Left renal pelvis (tissue), 4 donors: ENCODE data around the gene ANKRD49. TPM values are rescaled to one million over a fixed set of nuclear protein-coding genes. Genes with fewer than 3 reads are reported as not detected.
A peak's percentile ranks its signal among the peaks of the same experiment; 100 is the strongest.
"Not testable (repeated sequence)": the region's sequence is repeated elsewhere in the genome, so short reads cannot be mapped to it uniquely, and the experiment has no call there.

Experiments used
- DNase-seq, 4 donors: peaks; one replicate each; pipeline ENCODE4 v3.0.0-alpha.2; 2013; ENCODE audit warnings: low read depth in 4 of 4, low spot score in 3 of 4
- polyA plus RNA-seq, 4 donors: library from polyadenylated mRNA; unstranded; fragments of 120-200 nt; gene quantifications; one replicate each; pipeline ENCODE4 v1.2.1, GENCODE V29; 2013; ENCODE audit not compliant: insufficient read length in 4 of 4

The ANKRD49 gene
- polyA plus RNA-seq, 4 donors: 16.2 to 33.7 (median 24.9) TPM

GRCh38 chr11:94504689-94505293, 11.0 kb downstream of the ANKRD49 start:
- DNase-seq: no peak

DNA sequence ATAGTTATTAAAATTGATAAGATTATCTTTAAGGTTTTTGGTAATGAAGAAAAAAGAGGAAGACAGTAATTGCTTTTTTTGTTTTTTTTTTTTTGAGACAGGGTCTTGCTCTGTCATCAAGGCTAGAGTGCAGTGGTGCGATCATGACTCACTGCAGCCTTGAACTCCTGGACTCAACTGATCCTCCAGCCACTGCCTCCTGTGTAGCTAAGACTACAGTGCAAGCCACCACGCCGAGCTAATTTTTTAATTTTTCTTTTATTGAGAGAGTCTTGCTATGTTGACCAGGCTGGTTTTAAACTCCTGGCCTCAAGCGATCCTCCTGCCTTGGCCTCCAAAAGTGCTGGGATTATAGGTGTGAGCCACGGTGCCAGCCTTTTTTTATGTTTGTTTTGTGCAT, 12.7 kb downstream of the ANKRD49 start:
- not testable (repeated sequence) for DNase-seq

GRCh38 chr11:94507485-94507884, 13.7 kb downstream of the ANKRD49 start:
- DNase-seq: no peak

- peak in 1 of 4 donors; percentile 41 for DNase-seq
Observed at GRCh38 chr11:94511932-94512781, 18.4 kb downstream of the ANKRD49 start, which contains the start of gene C11orf97. Gene C11orf97, plus strand, starts transcription at chr11:94512461. Its CDS starts 68 bp downstream, at chr11:94512529.

- DNase-seq: no peak
Observed at GRCh38 chr11:94513091-94513490, 19.3 kb downstream of the ANKRD49 start.

- DNase-seq: no peak
Observed at GRCh38 chr11:94515398-94515797, 21.6 kb downstream of the ANKRD49 start.

DNA sequence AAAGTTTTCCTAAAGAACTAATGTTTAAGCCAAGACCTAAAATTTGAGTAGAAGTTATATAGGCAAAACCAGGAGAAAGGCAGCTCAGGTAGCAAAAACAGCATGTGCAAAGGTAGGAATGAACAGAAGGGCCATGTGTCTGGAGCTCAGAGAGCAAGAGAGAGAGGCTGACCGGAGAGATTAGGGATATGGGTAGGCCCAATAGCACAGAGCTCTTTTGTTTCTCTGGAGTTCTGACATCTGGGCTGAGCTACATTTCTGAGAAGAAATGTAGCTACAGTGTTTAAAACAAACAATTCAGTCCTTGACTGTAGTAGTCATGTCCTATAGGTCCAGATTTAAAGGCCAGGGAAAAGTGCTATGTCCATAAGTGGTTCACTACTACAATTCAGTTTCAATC, 22.9 kb downstream of the ANKRD49 start:
- DNase-seq: no peak

- no peak for DNase-seq
Observed at GRCh38 chr11:94518300-94518699, 24.5 kb downstream of the ANKRD49 start.

DNA sequence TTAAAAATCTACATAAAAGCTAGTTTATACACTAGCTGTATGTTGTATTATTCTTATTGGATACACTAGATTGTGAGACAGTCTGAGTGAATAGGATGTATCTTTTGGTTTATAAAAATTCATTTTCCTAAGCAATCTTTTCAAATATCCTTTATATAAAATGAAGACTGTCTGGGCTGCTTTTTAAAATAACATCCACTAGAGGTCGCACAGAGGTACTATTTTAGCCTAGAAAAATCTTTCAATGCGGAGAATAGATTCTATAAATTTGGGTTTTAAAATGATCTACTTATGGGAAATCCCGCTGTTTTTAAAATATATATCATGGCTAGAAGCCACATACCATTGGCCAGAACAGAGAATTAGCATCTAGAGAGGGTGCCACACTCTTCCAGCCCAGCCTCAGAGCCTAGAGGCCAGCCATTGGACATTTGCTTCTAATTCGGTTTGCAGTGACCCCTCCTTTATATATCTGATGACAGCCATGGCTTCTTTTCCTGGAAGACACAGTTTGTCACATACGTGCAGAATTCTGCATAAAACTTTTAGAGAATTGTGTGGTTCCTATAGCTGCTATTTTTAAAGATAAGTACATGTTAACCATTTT, 25.8 kb downstream of the ANKRD49 start:
- no peak for DNase-seq

GRCh38 chr11:94521684-94522083, 27.9 kb downstream of the ANKRD49 start:
- no peak for DNase-seq

DNA sequence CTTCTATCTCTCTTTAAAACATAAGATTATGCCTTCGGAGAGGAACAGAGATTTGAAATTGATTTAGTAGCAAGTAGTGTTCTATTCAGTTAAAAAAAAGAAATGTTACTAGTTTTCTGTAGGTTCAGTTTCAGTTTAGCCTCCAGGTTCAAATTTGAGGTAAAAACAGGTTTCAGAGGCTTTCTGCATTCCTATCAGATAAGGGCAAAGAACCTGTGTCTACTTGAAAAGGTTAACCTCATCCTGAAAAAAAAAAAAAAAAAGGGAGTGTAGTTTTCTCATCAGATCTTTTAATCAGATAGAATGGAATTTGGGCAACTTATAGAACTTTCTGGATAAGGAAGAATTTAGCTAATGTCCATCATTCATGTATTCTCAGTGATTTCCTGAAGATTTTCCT, 30.6 kb downstream of the ANKRD49 start:
- no peak for DNase-seq

DNA sequence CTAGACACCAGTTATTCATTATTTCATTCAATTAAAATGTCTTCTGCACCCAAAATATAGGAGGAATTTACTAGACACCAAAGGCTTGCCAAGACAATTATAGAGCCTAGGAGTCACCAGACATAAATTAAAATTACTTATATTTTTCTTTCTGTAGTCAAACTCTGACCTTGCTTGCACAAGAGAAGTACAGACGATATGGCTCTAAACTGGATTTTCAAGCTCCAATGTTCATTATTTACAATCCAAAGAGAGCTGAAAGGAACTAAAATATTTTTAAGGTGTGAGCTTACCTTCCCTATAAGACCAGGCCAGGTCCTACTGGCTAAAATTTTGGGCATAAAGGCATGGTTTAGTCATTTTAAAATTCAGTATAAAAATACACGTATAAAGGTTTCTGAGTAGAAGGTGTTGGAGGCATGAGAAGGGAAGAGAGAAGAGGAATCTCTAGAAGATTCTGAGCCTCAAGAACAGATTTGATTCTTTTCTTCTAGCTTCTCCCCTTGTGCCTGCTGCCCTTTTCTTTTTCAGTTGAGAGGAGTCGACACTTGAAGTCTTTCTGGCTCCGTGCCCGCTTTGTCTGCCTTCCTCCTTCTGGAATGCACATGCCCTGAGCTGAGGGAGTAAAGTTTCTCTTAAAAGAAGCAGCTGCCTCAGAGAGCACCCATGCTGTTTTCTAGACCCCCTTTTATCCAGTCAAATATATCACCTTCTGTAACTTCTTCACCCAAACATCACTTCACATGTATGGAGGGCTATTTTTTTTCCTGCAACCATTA, 32.0 kb downstream of the ANKRD49 start:
- DNase-seq: peak in 3 of 4 donors; percentile 52 to 65 (median 59)

DNA sequence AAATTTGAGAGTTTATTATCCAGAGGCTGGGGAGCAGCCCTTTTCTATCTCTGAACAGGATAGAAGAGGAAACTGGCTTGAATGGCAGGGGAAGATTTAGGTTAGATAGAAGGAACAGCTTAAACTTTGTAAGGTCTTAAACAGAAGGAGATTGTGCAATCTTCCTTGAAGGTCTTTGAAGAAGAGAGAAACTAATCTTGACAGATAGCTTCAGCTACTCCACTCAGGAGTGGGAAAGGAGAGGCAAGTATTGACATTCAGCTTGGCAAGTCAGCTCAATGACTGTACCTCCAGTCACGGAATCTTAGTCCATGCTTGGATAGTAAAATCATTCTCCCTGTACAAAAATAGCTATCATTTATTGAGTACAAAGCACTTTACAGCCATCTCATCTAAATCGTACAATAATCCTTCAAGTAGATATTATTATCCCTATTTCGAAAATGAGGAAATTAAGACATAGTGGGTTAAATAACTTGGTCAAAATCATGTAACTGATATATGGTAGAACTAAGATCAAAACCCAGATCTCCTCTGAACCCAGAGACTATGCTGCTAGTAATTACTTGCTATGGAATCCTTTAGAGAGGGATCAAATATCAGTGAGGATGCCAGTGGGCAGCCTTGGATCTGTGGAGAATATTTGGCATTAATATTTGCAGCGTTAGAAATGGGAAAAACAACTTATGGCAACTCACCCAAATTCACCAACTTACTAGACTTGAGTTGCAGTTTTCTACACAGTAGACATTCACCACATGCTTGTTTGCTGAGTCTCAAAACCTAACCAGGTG, 33.1 kb downstream of the ANKRD49 start:
- DNase-seq: no peak

DNA sequence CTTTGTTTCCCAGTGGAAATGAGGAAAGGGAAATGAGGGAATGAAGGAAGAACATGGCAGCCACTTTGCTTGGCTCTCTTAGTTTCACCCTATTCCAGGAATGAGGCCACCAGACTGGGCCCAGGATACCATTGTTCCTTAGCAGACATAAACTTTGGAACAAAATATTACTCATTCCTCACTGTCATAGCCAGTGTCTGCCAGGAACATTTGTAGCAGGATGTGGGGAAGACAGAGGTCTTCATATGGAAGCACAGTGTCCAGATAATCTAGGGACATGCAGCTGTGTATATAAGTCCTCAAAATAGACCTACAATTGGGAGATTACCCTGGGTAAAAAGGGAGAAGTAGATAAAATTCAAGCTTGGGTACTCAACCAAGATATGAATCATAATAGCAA, 34.8 kb downstream of the ANKRD49 start:
- no peak for DNase-seq

GRCh38 chr11:94532211-94532610, 38.4 kb downstream of the ANKRD49 start:
- DNase-seq: no peak

DNA sequence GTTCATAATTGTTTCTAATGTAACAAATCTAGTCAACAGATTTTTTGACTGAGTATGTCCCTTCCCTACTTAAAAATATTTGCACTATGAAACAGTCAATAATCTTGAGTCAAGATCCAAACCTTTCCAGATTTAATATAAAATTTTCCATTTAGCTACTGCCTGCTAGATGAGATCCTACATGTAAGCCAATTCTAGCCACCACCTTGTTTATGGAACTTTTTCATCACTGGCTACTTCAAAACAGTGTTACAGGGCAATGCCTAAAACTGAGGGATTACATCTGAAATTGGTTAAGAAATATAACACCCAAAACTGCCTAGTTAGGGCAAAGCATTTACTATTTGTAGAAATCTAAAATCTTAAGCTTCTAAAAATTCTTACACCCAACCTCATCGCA, 39.4 kb downstream of the ANKRD49 start:
- DNase-seq: no peak

GRCh38 chr11:94533696-94534630, 40.2 kb downstream of the ANKRD49 start:
- DNase-seq: no peak

GRCh38 chr11:94536386-94536785, 42.6 kb downstream of the ANKRD49 start:
- no peak for DNase-seq

GRCh38 chr11:94537031-94537600, 43.3 kb downstream of the ANKRD49 start:
- DNase-seq: no peak
